ENCODE measurements around the gene MYLK2. TPM values are rescaled to one million over a fixed set of nuclear protein-coding genes. Genes with fewer than 3 reads are reported as not detected.

The MYLK2 gene
- total and polyA plus RNA-seq, 9 donors: 35.0 to 65.5 (median 43.3) TPM

DNA sequence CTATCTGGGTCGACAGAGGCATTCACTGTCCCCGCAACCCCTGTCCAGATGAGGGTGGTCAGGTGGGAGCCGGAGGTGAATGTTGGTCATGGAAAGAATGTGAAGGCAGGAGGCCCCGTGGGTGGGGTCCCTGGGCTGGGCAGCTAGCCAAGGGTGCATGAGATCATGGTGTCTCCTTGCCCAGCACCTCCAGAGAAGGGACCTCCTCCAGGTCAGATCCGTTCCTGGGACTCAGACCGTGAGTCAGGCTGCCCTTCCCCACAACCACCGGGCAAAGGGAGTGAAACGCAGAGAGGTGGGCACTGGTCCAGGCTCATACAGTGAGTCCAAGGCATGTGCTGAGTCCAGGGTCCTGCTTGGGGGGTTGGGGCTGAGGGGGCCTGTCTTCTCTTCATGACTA, 22.8 kb downstream of the MYLK2 start:
- H3K9me3 ChIP-seq (replicated peaks; ENCODE audit: control insufficient read depth, low read depth, low read length): no peaks in the 10 kb centered on the region
- WGBS (ENCODE audit: insufficient coverage): 37% methylated on average over 3 of the region's 8 CpGs
- peak overlapping the region; percentile 31 for H3K27ac ChIP-seq (ENCODE audit: low read length)
- peak; percentile 50 for DNase-seq
- no peaks in the 10 kb centered on the region for H3K36me3 ChIP-seq (ENCODE audit: control insufficient read depth, insufficient read depth, low read length)
- H3K27me3 ChIP-seq (ENCODE audit: control insufficient read depth, insufficient read depth, low read length): no peaks in the 10 kb centered on the region
- peaks cover 60% of the 10 kb centered on the region for H3K4me1 ChIP-seq (ENCODE audit: control insufficient read depth, insufficient read depth, low read length)
- H3K4me3 ChIP-seq (ENCODE audit: low read length): no peak overlapping the region

GRCh38 chr20:31842471-31843157, 23.5 kb downstream of the MYLK2 start:
- Histone ChIP-seq H3K27me3 (ENCODE audit: control insufficient read depth, insufficient read depth, low read length) (no peaks in the 10 kb centered on the region), H3K36me3 (ENCODE audit: control insufficient read depth, insufficient read depth, low read length) (no peaks in the 10 kb centered on the region), H3K27ac (ENCODE audit: low read length) (peak overlapping the region; percentile 49), H3K4me3 (ENCODE audit: low read length) (peak overlapping the region; percentile 21), H3K9me3 (replicated peaks; ENCODE audit: control insufficient read depth, low read depth, low read length) (no peaks in the 10 kb centered on the region), H3K4me1 (ENCODE audit: control insufficient read depth, insufficient read depth, low read length) (peaks cover 54% of the 10 kb centered on the region)
- WGBS (ENCODE audit: insufficient coverage): 17% methylated on average over 8 of the region's 12 CpGs
- DNase-seq: peak; percentile 77

DNA sequence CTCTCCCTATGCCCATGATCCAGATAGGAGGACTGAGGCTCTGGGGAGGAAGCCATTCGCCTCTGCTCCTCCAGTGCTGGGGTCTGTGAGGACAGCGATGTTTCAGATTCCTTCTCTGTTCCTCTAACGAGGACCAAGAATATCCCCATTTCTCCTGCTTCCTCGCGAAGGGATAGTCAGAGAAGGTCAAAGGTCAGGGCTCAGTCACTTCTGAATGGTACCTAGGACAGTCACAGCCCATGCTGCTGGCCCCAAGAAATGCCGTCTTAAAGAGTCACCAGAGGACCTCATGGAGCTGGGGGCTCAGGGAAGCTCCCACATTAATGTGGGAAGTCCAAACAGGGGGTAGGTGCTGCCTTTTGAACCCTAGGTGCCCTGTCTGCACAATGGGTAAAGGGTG, 24.1 kb downstream of the MYLK2 start:
- Histone ChIP-seq H3K36me3 (ENCODE audit: control insufficient read depth, insufficient read depth, low read length) (no peaks in the 10 kb centered on the region), H3K4me3 (ENCODE audit: low read length) (peak overlapping the region; percentile 21), H3K4me1 (ENCODE audit: control insufficient read depth, insufficient read depth, low read length) (peaks cover 47% of the 10 kb centered on the region), H3K27ac (ENCODE audit: low read length) (peak overlapping the region; percentile 42), H3K9me3 (replicated peaks; ENCODE audit: control insufficient read depth, low read depth, low read length) (no peaks in the 10 kb centered on the region), H3K27me3 (ENCODE audit: control insufficient read depth, insufficient read depth, low read length) (no peaks in the 10 kb centered on the region)
- no peak for DNase-seq
- 86% methylated on average over 3 of the region's 6 CpGs for WGBS (ENCODE audit: insufficient coverage)

DNA sequence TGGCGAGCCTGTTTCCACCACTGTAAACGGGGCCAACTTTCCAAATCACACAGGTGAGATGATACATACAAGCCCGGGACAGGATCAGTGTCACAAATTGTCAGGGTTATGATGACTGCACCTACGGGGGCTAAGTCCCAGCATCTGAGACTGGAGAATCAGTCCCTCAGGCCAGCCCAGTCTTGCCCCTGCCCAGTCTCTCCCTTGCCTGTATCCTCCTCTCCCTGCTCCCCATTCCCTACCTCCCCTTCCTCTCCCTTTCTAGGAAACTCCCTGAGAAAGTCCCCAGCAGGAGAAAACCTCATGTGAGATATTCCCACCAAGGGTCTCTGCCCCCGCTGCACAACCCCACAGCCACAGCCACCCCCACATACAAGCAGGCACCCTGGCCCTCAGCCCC, 24.7 kb downstream of the MYLK2 start:
- no peaks in the 10 kb centered on the region for H3K36me3 ChIP-seq (ENCODE audit: control insufficient read depth, insufficient read depth, low read length)
- H3K27me3 ChIP-seq (ENCODE audit: control insufficient read depth, insufficient read depth, low read length): peaks cover under 1% of the 10 kb centered on the region
- peak overlapping the region; percentile 21 for H3K4me3 ChIP-seq (ENCODE audit: low read length)
- H3K4me1 ChIP-seq (ENCODE audit: control insufficient read depth, insufficient read depth, low read length): peaks cover 43% of the 10 kb centered on the region
- H3K27ac ChIP-seq (ENCODE audit: low read length): peak overlapping the region; percentile 13
- WGBS (ENCODE audit: insufficient coverage): 89% methylated on average over 4 of the region's 5 CpGs
- H3K9me3 ChIP-seq (replicated peaks; ENCODE audit: control insufficient read depth, low read depth, low read length): no peaks in the 10 kb centered on the region
- no peak for DNase-seq

DNA sequence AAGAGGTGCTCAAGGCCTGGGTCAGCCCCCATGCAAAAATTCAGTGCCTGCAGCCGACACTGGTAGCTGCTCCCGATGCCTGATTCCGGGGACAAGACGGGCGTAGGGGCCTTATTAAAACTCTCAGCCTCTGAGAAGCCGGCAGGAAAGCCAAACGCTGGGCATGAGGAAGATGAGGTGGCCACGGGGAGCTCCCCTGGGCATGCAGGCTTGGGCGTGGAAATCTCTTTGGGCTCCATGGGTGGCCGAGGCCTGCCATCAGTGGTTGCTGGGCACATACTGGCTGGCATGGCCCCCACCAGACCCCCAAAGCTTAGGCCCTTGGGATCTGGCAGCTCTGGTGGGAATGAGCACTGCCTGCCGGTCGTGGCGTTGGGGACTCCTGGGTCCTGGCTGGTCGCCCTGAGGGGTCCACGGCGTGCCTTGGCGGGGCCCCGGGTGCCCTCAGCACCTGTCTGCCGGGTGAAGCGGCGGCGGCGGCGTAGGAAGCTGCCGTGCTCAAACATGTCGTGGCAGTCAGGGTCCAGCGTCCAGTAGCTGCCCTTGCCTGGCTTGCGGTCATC, 25.7 kb downstream of the MYLK2 start:
- Histone ChIP-seq H3K4me1 (ENCODE audit: control insufficient read depth, insufficient read depth, low read length) (peaks cover 39% of the 10 kb centered on the region), H3K27me3 (ENCODE audit: control insufficient read depth, insufficient read depth, low read length) (peaks cover 10% of the 10 kb centered on the region), H3K27ac (ENCODE audit: low read length) (peak overlapping the region; percentile 17), H3K9me3 (replicated peaks; ENCODE audit: control insufficient read depth, low read depth, low read length) (no peaks in the 10 kb centered on the region), H3K36me3 (ENCODE audit: control insufficient read depth, insufficient read depth, low read length) (no peaks in the 10 kb centered on the region), H3K4me3 (ENCODE audit: low read length) (peak overlapping the region; percentile 21)
- 87% methylated on average over 28 of the region's 28 CpGs for WGBS (ENCODE audit: insufficient coverage)
- DNase-seq: no peak

DNA sequence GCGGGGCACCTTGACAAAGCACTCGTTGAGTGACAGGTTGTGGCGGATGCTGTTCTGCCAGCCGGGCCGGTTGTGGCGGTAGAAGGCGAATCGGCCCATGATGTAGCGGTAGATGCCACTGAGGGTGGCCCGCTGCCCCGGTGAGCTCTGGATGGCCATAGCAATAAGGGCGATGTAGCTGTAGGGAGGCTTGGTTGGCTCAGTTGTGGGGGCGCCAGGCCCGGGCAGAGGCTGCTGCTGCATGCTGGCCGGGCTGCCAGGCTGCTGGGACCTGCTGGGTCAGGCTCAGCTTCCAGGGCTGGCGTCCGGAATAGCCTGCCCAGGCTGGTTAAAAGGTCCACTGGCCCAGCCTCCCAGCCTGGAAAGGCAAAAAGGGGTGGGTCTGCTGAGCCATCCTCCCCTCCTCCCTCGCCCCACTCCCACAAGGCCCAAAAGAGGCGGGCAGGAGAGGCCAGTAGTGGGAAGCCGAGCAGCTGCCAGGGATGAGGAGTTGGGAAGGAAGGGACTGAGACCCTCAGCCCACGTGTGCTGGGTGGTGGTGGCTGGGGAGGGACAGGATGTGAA, 26.2 kb downstream of the MYLK2 start, which contains the start of gene FOXS1:
Gene FOXS1 (minus strand): TSS at position 305 of the 564 bp plus-strand sequence. CDS start 62 bp downstream, at position 243.
- Histone ChIP-seq H3K27me3 (ENCODE audit: control insufficient read depth, insufficient read depth, low read length) (peaks cover 15% of the 10 kb centered on the region), H3K36me3 (ENCODE audit: control insufficient read depth, insufficient read depth, low read length) (no peaks in the 10 kb centered on the region), H3K4me1 (ENCODE audit: control insufficient read depth, insufficient read depth, low read length) (peaks cover 39% of the 10 kb centered on the region), H3K27ac (ENCODE audit: low read length) (peak within 1 kb of the TSS; percentile 17), H3K9me3 (replicated peaks; ENCODE audit: control insufficient read depth, low read depth, low read length) (no peaks in the 10 kb centered on the region), H3K4me3 (ENCODE audit: low read length) (peak within 1 kb of the TSS; percentile 21)
- peak; percentile 81 for DNase-seq
- 61% methylated on average over 18 of the region's 21 CpGs for WGBS (ENCODE audit: insufficient coverage)

DNA sequence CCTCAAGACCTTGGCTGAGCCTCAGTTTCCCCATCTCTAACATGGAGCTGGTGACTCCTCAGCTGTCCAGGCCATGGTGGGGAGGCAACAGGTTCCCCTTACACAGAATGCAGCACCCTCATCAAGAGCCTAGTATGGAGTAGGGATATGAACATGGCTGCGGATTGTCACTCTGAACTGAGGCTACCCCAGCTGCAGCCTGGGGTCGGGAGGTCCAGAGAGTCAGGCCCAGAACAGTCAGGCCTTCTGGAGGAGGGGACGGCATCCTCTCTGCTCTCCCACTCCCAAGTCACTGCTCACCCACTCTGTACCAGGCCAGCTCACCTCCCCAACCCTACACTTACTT, 27.6 kb downstream of the MYLK2 start:
- WGBS (ENCODE audit: insufficient coverage): no CpG with 5 or more reads among the region's 3 CpGs
- Histone ChIP-seq H3K27me3 (ENCODE audit: control insufficient read depth, insufficient read depth, low read length) (peaks cover 29% of the 10 kb centered on the region), H3K4me3 (ENCODE audit: low read length) (no peak overlapping the region), H3K9me3 (replicated peaks; ENCODE audit: control insufficient read depth, low read depth, low read length) (no peaks in the 10 kb centered on the region), H3K27ac (ENCODE audit: low read length) (no peak overlapping the region), H3K4me1 (ENCODE audit: control insufficient read depth, insufficient read depth, low read length) (peaks cover 28% of the 10 kb centered on the region), H3K36me3 (ENCODE audit: control insufficient read depth, insufficient read depth, low read length) (no peaks in the 10 kb centered on the region)
- DNase-seq: no peak

GRCh38 chr20:31848088-31848999, 29.2 kb downstream of the MYLK2 start:
- no peaks in the 10 kb centered on the region for H3K9me3 ChIP-seq (replicated peaks; ENCODE audit: control insufficient read depth, low read depth, low read length)
- H3K27me3 ChIP-seq (ENCODE audit: control insufficient read depth, insufficient read depth, low read length): peaks cover 33% of the 10 kb centered on the region
- H3K36me3 ChIP-seq (ENCODE audit: control insufficient read depth, insufficient read depth, low read length): no peaks in the 10 kb centered on the region
- no peak overlapping the region for H3K4me3 ChIP-seq (ENCODE audit: low read length)
- no peak for DNase-seq
- no peak overlapping the region for H3K27ac ChIP-seq (ENCODE audit: low read length)
- peaks cover 13% of the 10 kb centered on the region for H3K4me1 ChIP-seq (ENCODE audit: control insufficient read depth, insufficient read depth, low read length)
- 74% methylated on average over 22 of the region's 32 CpGs for WGBS (ENCODE audit: insufficient coverage)

GRCh38 chr20:31849306-31849930, 30.3 kb downstream of the MYLK2 start:
- 24% methylated on average over 39 of the region's 45 CpGs for WGBS (ENCODE audit: insufficient coverage)
- Histone ChIP-seq H3K9me3 (replicated peaks; ENCODE audit: control insufficient read depth, low read depth, low read length) (no peaks in the 10 kb centered on the region), H3K36me3 (ENCODE audit: control insufficient read depth, insufficient read depth, low read length) (no peaks in the 10 kb centered on the region), H3K27me3 (ENCODE audit: control insufficient read depth, insufficient read depth, low read length) (peaks cover 33% of the 10 kb centered on the region), H3K27ac (ENCODE audit: low read length) (no peak overlapping the region), H3K4me3 (ENCODE audit: low read length) (no peak overlapping the region), H3K4me1 (ENCODE audit: control insufficient read depth, insufficient read depth, low read length) (peaks cover 11% of the 10 kb centered on the region)
- DNase-seq: no peak
